B cell (primary cell): ENCODE measurements around the gene RBM38. TPM values are rescaled to one million over a fixed set of nuclear protein-coding genes. Genes with fewer than 3 reads are reported as not detected.

Experiments
- ATAC-seq: fragments of 200-7000 bp; cut with Tn5 transposase; one replicate; pipeline ENCODE4 v1.10.0; 2021; ENCODE audit warnings: low read depth, mild to moderate bottlenecking, moderate number of reproducible peaks, moderate library complexity
- CTCF ChIA-PET: fragments of 350-600 bp; sonication (Branson Sonifier 250); formaldehyde crosslinking; loops from one replicate; lab custom pipeline; 2021; ENCODE audit warnings: antibody characterized with exemption, inconsistent platforms; lab: Charles Lee
- POLR2A ChIA-PET: fragments of 350-600 bp; sonication (Branson Sonifier 250); formaldehyde crosslinking; loops from one replicate; lab custom pipeline; 2021; ENCODE audit warnings: antibody characterized with exemption; lab: Charles Lee
- DNase-seq: peaks from one replicate; pipeline ENCODE4 v3.0.0; 2013
- H2AFZ ChIP-seq: 2 replicates; pipeline ENCODE4 v1.6.1; 2012; ENCODE audit warnings: mild to moderate bottlenecking, low read depth, low read length; ENCODE audit not compliant: insufficient read depth, poor library complexity, severe bottlenecking
- H3K27ac ChIP-seq, 2 donors: 1 replicate in 1 of 2; 2 replicates in 1 of 2; pipeline ENCODE4 v1.5.1; 2012 to 2013; ENCODE audit warnings: low read length in 2 of 2, mild to moderate bottlenecking in 2 of 2, moderate library complexity in 1 of 2
- H3K27me3 ChIP-seq, 4 experiments: fragments of 200-600 bp in 1 of 4; sonication (generic) in 1 of 4; replicated peaks in 1 of 4; 1 replicate in 2 of 4; 2 replicates in 2 of 4; pipeline versions ENCODE4 v1.6.1 to v1.7.0; 2013 to 2016; ENCODE audit warnings: low read length in 3 of 4, mild to moderate bottlenecking in 2 of 4, mixed read lengths in 1 of 4, moderate library complexity in 1 of 4; ENCODE audit not compliant: insufficient read depth in 4 of 4, control insufficient read depth in 3 of 4; ENCODE audit errors: control extremely low read depth in 1 of 4
- H3K36me3 ChIP-seq, 2 experiments: replicated peaks in 1 of 2; 1 replicate in 1 of 2; 2 replicates in 1 of 2; pipeline versions ENCODE4 v1.6.1 to v1.7.1; 2013; ENCODE audit warnings: low read length in 1 of 2; ENCODE audit not compliant: insufficient read depth in 2 of 2, control insufficient read depth in 1 of 2; ENCODE audit errors: control extremely low read depth in 1 of 2, extremely low read depth in 1 of 2
- H3K4me1 ChIP-seq, 2 donors: fragments of 200-600 bp in 1 of 2; sonication (generic) in 1 of 2; 1 replicate in 1 of 2; 2 replicates in 1 of 2; pipeline versions ENCODE4 v1.5.1 to v1.6.1; 2013 to 2017; ENCODE audit warnings: low read length in 2 of 2; ENCODE audit not compliant: control insufficient read depth in 2 of 2, insufficient read depth in 2 of 2
- H3K4me2 ChIP-seq: replicated peaks from 2 replicates; pipeline ENCODE3; 2012; ENCODE audit warnings: mild to moderate bottlenecking, low read depth, low read length; ENCODE audit not compliant: poor library complexity, severe bottlenecking
- H3K4me3 ChIP-seq, 5 experiments: fragments of 200-600 bp in 1 of 5; sonication (generic) in 1 of 5; 1 replicate in 3 of 5; 2 replicates in 2 of 5; pipeline versions ENCODE4 v1.5.1 to v1.7.0; 2011 to 2016; ENCODE audit warnings: low read length in 4 of 5, mild to moderate bottlenecking in 4 of 5, low read depth in 2 of 5, control low read depth in 1 of 5, moderate library complexity in 1 of 5; ENCODE audit not compliant: insufficient read depth in 1 of 5; ENCODE audit errors: control extremely low read depth in 1 of 5, extremely low read depth in 1 of 5
- H3K79me2 ChIP-seq: fragments of 200-600 bp; sonication (generic); one replicate; pipeline ENCODE4 v1.6.0; 2016; ENCODE audit warnings: low read length; ENCODE audit not compliant: control insufficient read depth, insufficient read depth
- H3K9ac ChIP-seq: fragments of 200-600 bp; sonication (generic); 2 replicates; pipeline ENCODE4 v1.6.1; 2017; ENCODE audit warnings: mild to moderate bottlenecking, low read length, moderate library complexity
- H3K9me3 ChIP-seq, 3 donors: one replicate each; pipeline versions ENCODE4 v1.6.1 to v1.7.1; 2013; ENCODE audit warnings: low read length in 2 of 3; ENCODE audit not compliant: control insufficient read depth in 2 of 3, insufficient read depth in 1 of 3; ENCODE audit errors: control extremely low read depth in 1 of 3
- H4K20me1 ChIP-seq: 2 replicates; pipeline ENCODE4 v1.6.0; 2012; ENCODE audit warnings: mild to moderate bottlenecking, low read length; ENCODE audit not compliant: insufficient read depth, control insufficient read depth, poor library complexity, severe bottlenecking
- H3K27ac Mint-ChIP-seq: one replicate; pipeline ENCODE4 v1.8.0; 2021; ENCODE audit warnings: mixed read lengths
- H3K27me3 Mint-ChIP-seq: one replicate; pipeline ENCODE4 v1.8.0; 2021; ENCODE audit warnings: mixed read lengths
- H3K4me1 Mint-ChIP-seq: one replicate; pipeline ENCODE4 v1.8.0; 2021; ENCODE audit warnings: mixed read lengths
- H3K4me3 Mint-ChIP-seq: one replicate; pipeline ENCODE4 v1.8.0; 2021; ENCODE audit warnings: mixed read lengths
- H3K9me3 Mint-ChIP-seq: one replicate; pipeline ENCODE4 v1.8.0; 2022; ENCODE audit warnings: mixed read lengths; ENCODE audit not compliant: insufficient read depth
- CTCF ChIP-seq: fragments of 200-600 bp; IDR thresholded peaks from one replicate; pipeline ENCODE4 v1.8.0; 2022; ENCODE audit warnings: antibody characterized with exemption, mild to moderate bottlenecking
- EZH2 ChIP-seq: IDR thresholded peaks from 2 replicates; pipeline ENCODE4 v1.6.1; 2012; ENCODE audit warnings: borderline replicate concordance, low read depth, mild to moderate bottlenecking, moderate library complexity, low read length; ENCODE audit not compliant: insufficient read depth, poor library complexity, severe bottlenecking
- WGBS: methylation state at CpG from one replicate; pipeline ENCODE4 v1.1.5; 2013; ENCODE audit warnings: missing lambda C conversion rate; ENCODE audit not compliant: insufficient coverage; 5-methylcytosine and 5-hydroxymethylcytosine counted together
- intact Hi-C: fragments of 100-400 bp; cut with micrococcal nuclease; formaldehyde crosslinking; loops from one replicate; pipeline ENCODE4 v1.10.0; 2022
- polyA plus RNA-seq: library from polyadenylated mRNA; depleted of rRNA; stranded (reverse); fragments of >200 nt; gene quantifications from 2 replicates; pipeline ENCODE4 v1.2.3, GENCODE V29; 2012
- total RNA-seq, 2 donors: library from RNA; stranded (reverse); fragments of 120-200 nt in 1 of 2; gene quantifications; 1 replicate in 1 of 2; 2 replicates in 1 of 2; pipeline versions ENCODE4 v1.2.3 to v1.2.4, GENCODE V29; 2013 to 2022

Gene RBM38
- total and polyA plus RNA-seq, 2 donors (not counting 1 experiment from before 2014, with no cell fraction given) = 198 to 225 TPM

- no peaks in the 10 kb centered on the region for H3K9me3 Mint-ChIP-seq
- H3K36me3 ChIP-seq = no peaks in the 10 kb centered on the region
- H3K79me2 ChIP-seq = no peaks in the 10 kb centered on the region
- H3K4me1 Mint-ChIP-seq = peaks cover 7% of the 10 kb centered on the region
- no peaks in the 10 kb centered on the region for H3K4me1 ChIP-seq
- H3K27me3 ChIP-seq = no peaks in the 10 kb centered on the region
- TF ChIP-seq EZH2 (no peak), CTCF (no peak)
- no peak for DNase-seq
- H3K9me3 ChIP-seq = peaks cover 0 to 14% (median 6%) of the 10 kb centered on the region in 3 donors
- no peaks in the 10 kb centered on the region for H4K20me1 ChIP-seq
- no peak overlapping the region for H3K9ac ChIP-seq
- intact Hi-C loops = no loop called here
- no peak overlapping the region for H3K27ac ChIP-seq
- no peaks in the 10 kb centered on the region for H3K27me3 Mint-ChIP-seq
- H3K27ac Mint-ChIP-seq = no peak overlapping the region
- H3K4me2 ChIP-seq = no peak overlapping the region
- WGBS = 94% methylated on average over 9 of the region's 9 CpGs
- ChIA-PET POLR2A (no interaction called here), CTCF (no interaction called here)
- ATAC-seq = no peak
- H3K4me3 ChIP-seq = no peak overlapping the region
- H3K4me3 Mint-ChIP-seq = no peak overlapping the region
- no peak overlapping the region for H2AFZ ChIP-seq
These were observed 51.7 kb downstream of the RBM38 start for GRCh38 chr20:57442888-57443239.

GRCh38 chr20:57443349-57444265 lies 52.4 kb downstream of the RBM38 start:
- Histone ChIP-seq H3K4me2 (no peak overlapping the region), H3K27me3 (no peaks in the 10 kb centered on the region), H3K4me3 (no peak overlapping the region), H3K36me3 (no peaks in the 10 kb centered on the region), H2AFZ (no peak overlapping the region), H3K9ac (no peak overlapping the region), H4K20me1 (no peaks in the 10 kb centered on the region), H3K27ac (no peak overlapping the region), H3K4me1 (peaks cover 0 to 2% of the 10 kb centered on the region in 2 donors), H3K9me3 (peaks cover 0 to 14% (median 6%) of the 10 kb centered on the region in 3 donors), H3K79me2 (no peaks in the 10 kb centered on the region)
- intact Hi-C loops = no loop called here
- WGBS = 89% methylated on average over 12 of the region's 18 CpGs
- Mint-ChIP-seq H3K4me3 (no peak overlapping the region), H3K9me3 (no peaks in the 10 kb centered on the region), H3K4me1 (peaks cover 10% of the 10 kb centered on the region), H3K27ac (peak overlapping the region; percentile 41), H3K27me3 (no peaks in the 10 kb centered on the region)
- ATAC-seq (no peak), DNase-seq (no peak)
- TF ChIP-seq CTCF (no peak), EZH2 (no peak)
- ChIA-PET POLR2A (no interaction called here), CTCF (interaction anchor here (1.0 to 1.5 kb wide), 3 partner anchors 8 to 54 kb away, joined by 3 to 4 read pairs (median 3); no protein-coding TSS in a partner anchor)
